HepG2 (cell line): ENCODE results near the gene EBP. TPM values are rescaled to one million over a fixed set of nuclear protein-coding genes. Genes with fewer than 3 reads are reported as not detected.

Experiments used
- ARNT2 ChIP-seq: sonication (generic); formaldehyde crosslinking; IDR thresholded peaks from 2 replicates; pipeline ENCODE4 v1.8.0; 2022; ENCODE audit warnings: mild to moderate bottlenecking, low read depth, missing genetic modification reagents, moderate library complexity
- CEBPG ChIP-seq: IDR thresholded peaks from 2 replicates; pipeline ENCODE4 v1.6.1; 2016
- ETV5 ChIP-seq: IDR thresholded peaks from 2 replicates; pipeline ENCODE4 v1.6.1; 2018; ENCODE audit warnings: missing biosample characterization, missing genetic modification reagents, inconsistent platforms, borderline replicate concordance
- FUBP1 ChIP-seq: sonication (generic); formaldehyde crosslinking; IDR thresholded peaks from 2 replicates; pipeline ENCODE4 v1.5.1; 2020; ENCODE audit warnings: missing genetic modification reagents, mild to moderate bottlenecking, borderline replicate concordance
- HNF4G ChIP-seq, 2 experiments: sonication (generic) in 1 of 2; formaldehyde crosslinking in 1 of 2; IDR thresholded peaks; 2 replicates each; pipeline versions ENCODE4 v1.4.0 to v1.6.1; 2011 to 2020; ENCODE audit warnings: borderline replicate concordance in 2 of 2, low read depth in 2 of 2, mild to moderate bottlenecking in 2 of 2, low read length in 1 of 2, missing genetic modification reagents in 1 of 2, moderate library complexity in 1 of 2
- IRX3 ChIP-seq: sonication (generic); formaldehyde crosslinking; IDR thresholded peaks from 2 replicates; pipeline ENCODE4 v1.8.1; 2023; ENCODE audit warnings: mild to moderate bottlenecking, low read depth, missing genetic modification reagents, borderline replicate concordance
- MEIS2 ChIP-seq: sonication (generic); formaldehyde crosslinking; IDR thresholded peaks from 2 replicates; pipeline ENCODE4 v1.9.0; 2021; ENCODE audit warnings: mild to moderate bottlenecking, missing genetic modification reagents
- RELA ChIP-seq: sonication (generic); formaldehyde crosslinking; IDR thresholded peaks from 2 replicates; pipeline ENCODE4 v1.4.0; 2020; ENCODE audit warnings: missing genetic modification reagents
- ZNF407 ChIP-seq: sonication (generic); formaldehyde crosslinking; IDR thresholded peaks from one replicate; pipeline ENCODE4 v1.5.1; 2020; ENCODE audit warnings: mild to moderate bottlenecking, missing genetic modification reagents; ENCODE audit errors: not compliant biosample characterization
- ZNF460 ChIP-seq: sonication (generic); formaldehyde crosslinking; IDR thresholded peaks from 2 replicates; pipeline ENCODE4 v1.5.1; 2020; ENCODE audit warnings: missing genetic modification reagents, mild to moderate bottlenecking, borderline replicate concordance
- ZNF530 ChIP-seq: sonication (generic); formaldehyde crosslinking; IDR thresholded peaks from 2 replicates; pipeline ENCODE4 v1.5.0; 2020; ENCODE audit warnings: low read depth, mild to moderate bottlenecking, missing genetic modification reagents
- ZNF672 ChIP-seq: sonication (generic); formaldehyde crosslinking; IDR thresholded peaks from 2 replicates; pipeline ENCODE4 v1.8.1; 2022; ENCODE audit warnings: missing genetic modification reagents
- ZNF678 ChIP-seq: sonication (generic); formaldehyde crosslinking; IDR thresholded peaks from 2 replicates; pipeline ENCODE4 v1.4.0; 2020; ENCODE audit warnings: mild to moderate bottlenecking, missing genetic modification reagents
- polyA plus RNA-seq, 8 experiments: library from polyadenylated mRNA; depleted of rRNA in 3 of 8; stranded (reverse) in 7 of 8; unstranded in 1 of 8; fragments of >200 nt; fragmentation: Illumina TruSeq in 4 of 8; extraction: Trizol in 4 of 8; gene quantifications; 2 replicates each; pipeline versions ENCODE4 v1.2.1 to v1.2.3, GENCODE V29; 2011 to 2016; ENCODE audit warnings: low read depth in 4 of 8, missing spikeins in 1 of 8, mixed read lengths in 1 of 8; ENCODE audit not compliant: insufficient read depth in 1 of 8
- total RNA-seq, 5 experiments: library from RNA; depleted of rRNA; stranded (reverse); fragments of >200 nt; fragmentation: Illumina TruSeq; extraction: Trizol; gene quantifications; 2 replicates each; pipeline ENCODE4 v1.2.3, GENCODE V29; 2016; ENCODE audit warnings: low read depth in 1 of 5
- TF ChIP-seq, protein P1 (sequence below): sonication (generic); formaldehyde crosslinking; conservative IDR thresholded peaks from 2 replicates; pipeline ENCODE4 v1.4.0; 2020; ENCODE audit warnings: mild to moderate bottlenecking, missing genetic modification reagents, moderate library complexity
- TF ChIP-seq, protein P2 (sequence below): IDR thresholded peaks from 2 replicates; pipeline ENCODE4 v1.6.1; 2016; ENCODE audit warnings: mild to moderate bottlenecking, missing biosample characterization, missing genetic modification reagents

Gene EBP
- total and polyA plus RNA-seq, 2 of the 13 experiments (the other 11 are each of a cell fraction or from before 2014, with no cell fraction given), result 106 to 260 TPM

- TF ChIP-seq ZNF407 (CRISPR knock-in tag) (no peak), ZNF672 (CRISPR knock-in tag) (no peak), FUBP1 (no peak), CEBPG (CRISPR knock-in tag) (no peak), MEIS2 (CRISPR knock-in tag) (no peak), ZNF460 (CRISPR knock-in tag) (peak; percentile 46; the same call in 1 of the 2 replicates), ZNF530 (CRISPR knock-in tag) (no peak), ARNT2 (CRISPR knock-in tag) (no peak), ZNF678 (CRISPR knock-in tag) (no peak), HNF4G (IDR thresholded peaks at IDR 0.05; ENCODE audit: borderline replicate concordance, low read depth, low read length) (no peak), HNF4G (CRISPR knock-in tag; IDR thresholded peaks at IDR 0.05; ENCODE audit: borderline replicate concordance, low read depth) (no peak), IRX3 (no peak), RELA (no peak), ETV5 (no peak)
- TF ChIP-seq, protein P1, sequence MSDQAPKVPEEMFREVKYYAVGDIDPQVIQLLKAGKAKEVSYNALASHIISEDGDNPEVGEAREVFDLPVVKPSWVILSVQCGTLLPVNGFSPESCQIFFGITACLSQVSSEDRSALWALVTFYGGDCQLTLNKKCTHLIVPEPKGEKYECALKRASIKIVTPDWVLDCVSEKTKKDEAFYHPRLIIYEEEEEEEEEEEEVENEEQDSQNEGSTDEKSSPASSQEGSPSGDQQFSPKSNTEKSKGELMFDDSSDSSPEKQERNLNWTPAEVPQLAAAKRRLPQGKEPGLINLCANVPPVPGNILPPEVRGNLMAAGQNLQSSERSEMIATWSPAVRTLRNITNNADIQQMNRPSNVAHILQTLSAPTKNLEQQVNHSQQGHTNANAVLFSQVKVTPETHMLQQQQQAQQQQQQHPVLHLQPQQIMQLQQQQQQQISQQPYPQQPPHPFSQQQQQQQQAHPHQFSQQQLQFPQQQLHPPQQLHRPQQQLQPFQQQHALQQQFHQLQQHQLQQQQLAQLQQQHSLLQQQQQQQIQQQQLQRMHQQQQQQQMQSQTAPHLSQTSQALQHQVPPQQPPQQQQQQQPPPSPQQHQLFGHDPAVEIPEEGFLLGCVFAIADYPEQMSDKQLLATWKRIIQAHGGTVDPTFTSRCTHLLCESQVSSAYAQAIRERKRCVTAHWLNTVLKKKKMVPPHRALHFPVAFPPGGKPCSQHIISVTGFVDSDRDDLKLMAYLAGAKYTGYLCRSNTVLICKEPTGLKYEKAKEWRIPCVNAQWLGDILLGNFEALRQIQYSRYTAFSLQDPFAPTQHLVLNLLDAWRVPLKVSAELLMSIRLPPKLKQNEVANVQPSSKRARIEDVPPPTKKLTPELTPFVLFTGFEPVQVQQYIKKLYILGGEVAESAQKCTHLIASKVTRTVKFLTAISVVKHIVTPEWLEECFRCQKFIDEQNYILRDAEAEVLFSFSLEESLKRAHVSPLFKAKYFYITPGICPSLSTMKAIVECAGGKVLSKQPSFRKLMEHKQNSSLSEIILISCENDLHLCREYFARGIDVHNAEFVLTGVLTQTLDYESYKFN (CRISPR knock-in tag), result peak; percentile 58; the same call in 1 of the 2 replicates
- TF ChIP-seq, protein P2, sequence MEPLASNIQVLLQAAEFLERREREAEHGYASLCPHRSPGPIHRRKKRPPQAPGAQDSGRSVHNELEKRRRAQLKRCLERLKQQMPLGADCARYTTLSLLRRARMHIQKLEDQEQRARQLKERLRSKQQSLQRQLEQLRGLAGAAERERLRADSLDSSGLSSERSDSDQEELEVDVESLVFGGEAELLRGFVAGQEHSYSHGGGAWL (CRISPR knock-in tag), result no peak
Observed at GRCh38 chrX:48548871-48549270, 27.3 kb downstream of the EBP start (continued).
